Suprapubic skin (tissue), 3 donors: ENCODE results near the gene SRPK1.

Experiments used
- EP300 ChIP-seq: sonication (generic); formaldehyde crosslinking; IDR thresholded peaks from one replicate; pipeline ENCODE4 v1.6.1; 2017; ENCODE audit warnings: antibody characterized with exemption
- POLR2A ChIP-seq, 2 donors: fragments of 450-650 bp; IDR thresholded peaks; one replicate each; pipeline ENCODE4 v1.6.1; 2017; ENCODE audit warnings: antibody characterized with exemption in 2 of 2, mild to moderate bottlenecking in 2 of 2, moderate library complexity in 2 of 2
- TF ChIP-seq, protein P1 (sequence below), 2 donors: fragments of 200-600 bp in 1 of 2; fragments of 450-650 bp in 1 of 2; sonication (generic) in 1 of 2; IDR thresholded peaks; one replicate each; pipeline ENCODE4 v1.5.1; 2016 to 2019; ENCODE audit warnings: antibody characterized with exemption in 2 of 2, mild to moderate bottlenecking in 1 of 2, moderate library complexity in 1 of 2

DNA sequence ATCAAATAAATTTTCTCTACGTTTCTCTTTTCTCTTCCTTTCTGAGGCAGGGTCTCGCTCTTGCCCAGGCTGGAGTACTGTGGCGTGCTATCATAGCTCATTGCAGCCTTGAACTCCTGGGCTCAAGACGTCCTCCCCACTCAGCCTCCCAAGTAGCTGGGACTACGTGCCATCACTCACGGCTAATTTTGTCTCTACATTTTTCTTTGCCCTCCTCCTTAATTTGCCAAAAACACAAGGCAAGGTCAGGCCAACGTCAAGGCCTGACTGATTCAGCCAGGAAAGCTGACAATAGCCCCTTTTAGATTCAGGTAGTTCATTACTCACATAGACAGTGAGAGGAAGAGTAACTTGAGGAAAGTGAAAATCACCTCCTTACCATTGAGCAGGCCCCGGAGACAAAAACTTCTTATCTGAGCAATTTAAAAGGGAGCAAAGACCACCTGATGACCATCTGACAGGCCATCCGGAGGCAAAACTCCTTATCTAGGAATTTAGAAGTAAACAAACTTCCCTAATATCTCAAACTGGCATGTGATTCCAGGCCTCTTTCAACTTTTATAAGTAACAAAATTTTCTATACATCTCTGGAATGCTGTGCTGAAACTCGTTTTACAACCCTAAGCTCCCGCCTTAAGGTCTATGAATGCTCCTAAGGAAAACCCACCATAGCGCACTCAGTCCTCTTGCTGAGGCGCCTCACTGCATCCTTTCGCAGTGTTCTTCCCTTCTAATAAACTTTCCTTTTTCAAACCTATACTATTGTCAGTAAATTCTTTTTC, 42.1 kb upstream of the SRPK1 start:
- TF ChIP-seq, protein P1, sequence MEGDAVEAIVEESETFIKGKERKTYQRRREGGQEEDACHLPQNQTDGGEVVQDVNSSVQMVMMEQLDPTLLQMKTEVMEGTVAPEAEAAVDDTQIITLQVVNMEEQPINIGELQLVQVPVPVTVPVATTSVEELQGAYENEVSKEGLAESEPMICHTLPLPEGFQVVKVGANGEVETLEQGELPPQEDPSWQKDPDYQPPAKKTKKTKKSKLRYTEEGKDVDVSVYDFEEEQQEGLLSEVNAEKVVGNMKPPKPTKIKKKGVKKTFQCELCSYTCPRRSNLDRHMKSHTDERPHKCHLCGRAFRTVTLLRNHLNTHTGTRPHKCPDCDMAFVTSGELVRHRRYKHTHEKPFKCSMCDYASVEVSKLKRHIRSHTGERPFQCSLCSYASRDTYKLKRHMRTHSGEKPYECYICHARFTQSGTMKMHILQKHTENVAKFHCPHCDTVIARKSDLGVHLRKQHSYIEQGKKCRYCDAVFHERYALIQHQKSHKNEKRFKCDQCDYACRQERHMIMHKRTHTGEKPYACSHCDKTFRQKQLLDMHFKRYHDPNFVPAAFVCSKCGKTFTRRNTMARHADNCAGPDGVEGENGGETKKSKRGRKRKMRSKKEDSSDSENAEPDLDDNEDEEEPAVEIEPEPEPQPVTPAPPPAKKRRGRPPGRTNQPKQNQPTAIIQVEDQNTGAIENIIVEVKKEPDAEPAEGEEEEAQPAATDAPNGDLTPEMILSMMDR (IDR thresholded peaks at IDR 0.05): no peak
- TF ChIP-seq POLR2A (IDR thresholded peaks at IDR 0.05) (no peak), EP300 (no peak)
